HG02943 (cell line): Measurements from ENCODE around the gene BID.
"Not testable (repeated sequence)": the region's sequence is repeated elsewhere in the genome, so short reads cannot be mapped to it uniquely, and the experiment has no call there.

Experiments
- ATAC-seq: cut with Tn5 transposase; IDR thresholded peaks from one replicate; pipeline ENCODE4 v1.9.1; 2021; ENCODE audit warnings: mild to moderate bottlenecking, low read depth, moderate library complexity; ENCODE audit not compliant: unreplicated experiment

The BID gene

GRCh38 chr22:17770180-17771077, 3.8 kb downstream of the BID start:
- ATAC-seq, result no peak

GRCh38 chr22:17769716-17770082, 4.6 kb downstream of the BID start:
- ATAC-seq, result no peak

- ATAC-seq, result no peak
Observed at GRCh38 chr22:17769013-17769715, 5.1 kb downstream of the BID start.

- peak; percentile 77 for ATAC-seq
Observed at GRCh38 chr22:17767233-17768065, 6.8 kb downstream of the BID start.

GRCh38 chr22:17764852-17765251, 9.4 kb downstream of the BID start:
- not testable (repeated sequence) for ATAC-seq

DNA sequence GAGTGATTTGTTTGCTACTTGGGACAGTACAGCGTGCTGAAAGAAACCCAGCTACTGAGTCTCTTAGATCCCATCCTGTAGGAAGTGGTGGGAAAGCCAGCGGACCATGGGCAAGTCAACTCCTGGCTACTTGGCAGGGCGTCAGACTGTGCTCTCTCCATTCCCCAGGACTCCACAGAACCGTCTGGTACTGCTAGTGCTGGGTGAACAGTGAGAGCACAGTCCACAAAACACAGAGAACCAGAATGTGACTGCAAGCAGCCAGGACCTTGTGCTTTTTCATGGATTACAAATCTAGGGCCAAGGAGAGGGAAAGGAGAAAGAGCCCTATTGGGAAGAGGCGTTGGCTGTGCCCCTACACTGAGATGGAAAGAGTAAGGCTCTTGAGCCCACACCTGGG, 10.2 kb downstream of the BID start:
- no peak for ATAC-seq

GRCh38 chr22:17763442-17763841, 10.8 kb downstream of the BID start:
- ATAC-seq, result not testable (repeated sequence)

- no peak for ATAC-seq
Observed at GRCh38 chr22:17761138-17761488, 13.2 kb downstream of the BID start.

DNA sequence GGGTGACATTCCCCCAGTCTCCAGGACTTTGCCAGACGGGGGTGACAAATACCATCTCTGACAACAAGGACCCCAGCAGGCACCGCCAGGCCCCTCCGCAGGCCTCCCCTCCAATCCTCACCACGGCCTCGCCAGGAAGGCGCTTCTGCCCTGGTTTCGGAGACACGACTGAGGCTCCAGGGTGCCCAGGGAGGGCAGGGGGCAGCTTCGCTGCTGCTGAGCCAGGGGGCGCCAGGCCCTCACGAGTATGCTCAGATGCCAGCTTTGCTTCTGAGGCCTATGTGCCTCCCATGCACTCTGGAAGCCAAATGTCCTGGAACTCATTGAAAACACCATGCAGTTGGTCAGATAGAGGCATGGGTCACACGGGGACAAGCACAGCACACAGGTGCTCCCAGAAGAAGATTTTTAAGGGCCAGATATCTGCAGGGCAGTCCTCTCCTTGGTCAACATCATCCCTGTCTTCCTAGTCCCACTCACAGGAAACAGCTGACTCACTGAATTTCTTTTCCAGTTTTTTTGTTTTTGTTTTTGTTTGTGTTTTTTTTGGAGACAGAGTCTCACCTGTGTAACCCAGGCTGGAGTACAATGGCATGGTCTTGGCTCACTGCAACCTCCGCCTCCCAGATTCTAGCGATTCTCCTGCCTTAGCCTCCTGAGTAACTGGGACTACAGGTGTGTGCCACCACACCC, 19.9 kb downstream of the BID start:
- no peak for ATAC-seq

GRCh38 chr22:17753401-17753989, 20.8 kb downstream of the BID start:
- ATAC-seq, result no peak

DNA sequence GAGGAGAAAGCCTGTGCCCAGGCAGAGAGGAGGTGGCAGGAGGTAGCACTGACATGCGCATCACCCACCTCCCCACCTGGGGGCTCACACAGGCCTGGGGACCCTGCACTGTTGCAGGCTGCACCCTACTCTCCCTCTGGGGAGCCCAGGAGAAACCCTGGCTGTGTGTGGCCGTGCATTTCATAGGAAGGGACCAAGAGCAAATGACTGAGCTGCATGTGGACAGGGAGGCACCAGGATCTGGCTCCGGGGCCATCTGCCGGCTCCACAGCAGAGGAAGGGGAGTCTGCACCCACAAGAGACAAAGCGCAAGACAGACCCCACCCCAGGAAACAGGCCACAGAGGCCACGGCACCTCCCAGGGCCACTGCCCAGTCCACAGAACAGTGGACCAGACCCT, 22.7 kb downstream of the BID start:
- no peak for ATAC-seq

DNA sequence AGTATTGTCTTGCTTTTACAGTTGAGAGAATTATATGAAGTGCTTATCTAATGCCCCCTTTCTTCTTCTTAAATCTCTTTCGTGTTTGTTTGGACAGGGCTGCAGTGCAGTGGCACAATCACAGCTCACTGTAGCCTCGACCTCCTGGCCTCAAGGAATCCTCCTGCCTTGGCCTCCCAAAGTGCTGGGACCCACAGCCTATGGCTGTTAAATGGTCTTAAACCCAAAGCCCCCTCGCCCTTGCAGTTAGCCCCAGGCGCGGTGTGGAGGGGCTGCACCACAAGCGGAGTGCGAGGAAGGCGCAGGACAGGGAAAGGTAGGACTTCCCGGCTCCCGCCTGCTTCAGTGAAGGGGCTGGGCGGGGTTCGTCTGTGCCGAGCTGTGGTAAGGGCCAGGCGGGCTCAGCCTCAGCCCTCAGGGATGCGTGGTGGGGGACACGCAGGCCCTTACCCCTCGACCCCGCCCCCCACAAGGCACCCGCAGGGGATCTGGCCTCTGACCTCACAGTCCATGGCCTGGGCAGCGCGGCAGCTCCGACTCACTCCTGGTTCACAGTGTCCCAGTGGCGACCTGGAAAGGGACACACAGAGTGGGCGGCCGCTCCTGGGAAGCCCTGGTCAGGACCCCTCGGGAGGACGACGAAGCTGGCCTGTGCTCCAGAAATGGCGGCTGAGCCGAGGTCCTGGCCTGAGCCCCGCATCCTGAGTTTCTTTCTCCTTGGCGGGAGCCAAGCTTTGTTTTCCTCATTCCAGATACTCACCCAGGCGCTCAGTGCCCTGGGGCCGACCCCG, 24.5 kb downstream of the BID start:
- ATAC-seq, result no peak

DNA sequence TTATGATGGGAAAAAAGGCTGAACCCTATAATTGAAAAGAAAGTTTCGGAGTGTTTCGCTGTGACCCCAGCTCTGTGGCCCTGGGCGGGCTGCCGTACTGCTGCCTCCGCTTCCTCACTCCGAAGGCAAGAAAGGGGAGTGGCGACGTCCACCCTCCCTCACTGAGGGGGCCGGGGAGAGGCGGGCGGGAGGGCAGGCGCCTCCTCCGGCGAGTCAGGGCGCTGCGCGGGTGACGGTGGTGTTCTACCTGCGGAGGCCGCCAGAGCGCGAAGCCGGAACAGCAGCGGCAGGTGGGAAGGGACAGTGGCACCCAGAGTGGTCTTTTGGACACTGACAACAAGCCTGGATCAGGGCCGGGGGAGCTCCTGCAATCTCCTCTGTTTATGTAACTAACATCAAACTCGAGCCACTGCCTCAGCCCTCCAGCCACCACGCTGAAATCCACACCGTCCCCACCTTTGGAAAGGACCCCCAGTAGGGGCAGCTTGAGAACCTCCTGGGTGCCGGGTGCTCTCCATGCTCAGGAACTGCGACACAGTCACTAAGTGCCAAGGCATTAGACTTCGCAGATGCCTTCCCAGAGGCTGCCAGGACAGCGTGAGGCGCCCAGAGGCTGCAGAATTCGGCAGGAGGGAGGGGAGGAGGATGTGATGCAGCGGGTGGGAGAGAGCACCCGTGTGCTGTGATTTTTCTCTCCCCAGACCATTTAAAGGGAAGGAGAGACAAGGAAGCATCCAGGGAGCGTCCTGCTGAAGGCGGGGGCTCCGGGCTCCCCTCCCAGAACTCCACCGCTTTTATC, 25.5 kb downstream of the BID start:
- no peak for ATAC-seq

DNA sequence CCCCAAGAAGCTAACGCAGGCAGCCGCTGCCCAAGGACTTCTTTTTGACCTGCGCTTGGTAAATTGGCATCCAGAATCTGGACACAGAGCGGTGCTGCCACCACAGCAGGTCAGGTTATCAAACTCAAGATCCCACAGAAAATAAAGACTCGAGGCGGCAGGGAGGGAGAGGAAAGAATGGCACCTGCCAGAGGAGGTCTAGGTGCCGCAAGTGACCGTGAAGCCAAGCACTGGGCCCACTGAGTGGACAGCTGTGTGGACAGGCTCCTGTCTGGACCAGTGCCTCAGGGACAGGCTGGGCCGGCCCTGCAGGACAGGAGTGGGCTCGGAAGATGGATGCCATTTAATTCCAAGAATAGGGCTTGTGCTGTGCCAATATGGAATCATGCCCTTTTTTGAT, 27.4 kb downstream of the BID start:
- ATAC-seq, result no peak

DNA sequence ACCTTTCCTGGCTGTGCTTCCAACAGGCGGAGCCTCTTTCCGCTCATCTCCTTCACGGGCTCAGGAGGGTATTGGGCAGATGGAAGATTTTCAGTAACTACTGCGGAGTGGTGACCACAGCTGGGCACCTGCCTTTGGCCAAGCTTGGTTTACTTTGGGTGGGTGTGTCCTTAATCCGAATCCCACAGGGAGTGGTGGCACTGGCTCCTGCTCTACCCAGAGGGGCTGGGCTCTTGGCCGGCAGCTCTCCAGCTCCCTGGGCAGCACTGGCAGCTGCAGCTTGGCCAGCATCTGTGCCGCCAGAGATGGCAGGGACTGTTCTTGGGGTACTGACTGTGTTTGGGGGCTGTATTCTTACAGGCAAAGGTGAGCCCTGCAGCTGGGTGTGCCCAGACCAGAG, 29.8 kb downstream of the BID start:
- ATAC-seq, result no peak

DNA sequence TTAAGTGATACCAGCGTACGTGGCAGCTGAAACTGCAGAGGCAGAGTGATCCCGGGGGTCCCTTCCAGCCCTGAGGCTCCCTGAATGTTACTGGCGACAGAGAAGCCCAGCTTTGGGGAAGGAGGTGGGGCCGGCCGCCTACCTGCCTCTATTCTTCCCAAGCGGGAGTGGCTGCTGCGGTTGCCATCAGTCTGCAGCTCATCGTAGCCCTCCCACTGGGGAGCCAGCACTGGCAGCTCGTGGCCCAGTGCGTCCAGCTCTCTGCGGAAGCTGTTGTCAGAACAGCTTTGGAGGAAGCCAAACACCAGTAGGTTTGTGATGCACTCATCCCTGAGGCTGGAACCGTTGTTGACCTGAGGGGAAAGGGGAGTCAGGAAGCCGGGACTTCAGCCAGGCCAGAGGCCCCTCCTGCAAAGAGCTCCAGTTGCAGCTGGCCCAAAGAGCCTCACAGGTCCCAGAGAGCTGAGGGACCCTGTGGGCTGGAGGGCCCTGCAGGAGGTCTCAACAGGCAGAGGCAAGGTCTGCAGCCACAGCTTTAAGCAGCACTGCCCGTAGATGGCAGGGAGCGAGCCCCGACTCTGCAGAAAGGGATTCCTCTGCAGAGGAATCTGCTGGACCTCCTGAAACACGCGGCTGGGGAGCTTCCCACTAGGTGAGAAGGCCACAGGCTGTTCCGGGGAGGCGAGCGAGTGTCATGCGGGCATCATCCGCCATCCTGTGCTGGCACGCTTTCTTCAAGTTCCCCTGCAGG, 30.4 kb downstream of the BID start:
- ATAC-seq, result no peak

DNA sequence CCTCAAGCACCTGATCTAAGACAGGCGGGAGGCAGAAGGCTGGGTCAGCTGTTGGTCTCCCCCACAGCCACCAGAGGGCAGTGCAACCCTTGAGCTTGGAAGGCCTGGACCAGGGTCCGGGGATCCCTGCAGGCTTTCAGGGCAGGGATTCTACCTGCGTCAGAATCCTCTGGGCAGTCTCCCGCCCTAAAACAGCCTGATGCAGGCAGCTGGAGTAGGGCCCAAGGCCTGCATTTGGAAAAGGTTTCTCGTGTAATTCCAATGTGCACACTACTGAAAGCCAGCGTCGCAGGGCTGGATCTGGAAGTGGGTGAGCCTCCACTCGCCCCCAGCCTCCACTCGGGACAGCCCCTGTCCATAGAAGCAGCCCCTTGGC, 31.8 kb downstream of the BID start:
- no peak for ATAC-seq
